Measurements from ENCODE around the gene MVB12B. TPM values are rescaled to one million over a fixed set of nuclear protein-coding genes. Genes with fewer than 3 reads are reported as not detected.
A peak's percentile ranks its signal among the peaks of the same experiment; 100 is the strongest.

Gene MVB12B
- total RNA-seq, 2 donors from 2014 or later = 13.6 to 13.8 TPM

DNA sequence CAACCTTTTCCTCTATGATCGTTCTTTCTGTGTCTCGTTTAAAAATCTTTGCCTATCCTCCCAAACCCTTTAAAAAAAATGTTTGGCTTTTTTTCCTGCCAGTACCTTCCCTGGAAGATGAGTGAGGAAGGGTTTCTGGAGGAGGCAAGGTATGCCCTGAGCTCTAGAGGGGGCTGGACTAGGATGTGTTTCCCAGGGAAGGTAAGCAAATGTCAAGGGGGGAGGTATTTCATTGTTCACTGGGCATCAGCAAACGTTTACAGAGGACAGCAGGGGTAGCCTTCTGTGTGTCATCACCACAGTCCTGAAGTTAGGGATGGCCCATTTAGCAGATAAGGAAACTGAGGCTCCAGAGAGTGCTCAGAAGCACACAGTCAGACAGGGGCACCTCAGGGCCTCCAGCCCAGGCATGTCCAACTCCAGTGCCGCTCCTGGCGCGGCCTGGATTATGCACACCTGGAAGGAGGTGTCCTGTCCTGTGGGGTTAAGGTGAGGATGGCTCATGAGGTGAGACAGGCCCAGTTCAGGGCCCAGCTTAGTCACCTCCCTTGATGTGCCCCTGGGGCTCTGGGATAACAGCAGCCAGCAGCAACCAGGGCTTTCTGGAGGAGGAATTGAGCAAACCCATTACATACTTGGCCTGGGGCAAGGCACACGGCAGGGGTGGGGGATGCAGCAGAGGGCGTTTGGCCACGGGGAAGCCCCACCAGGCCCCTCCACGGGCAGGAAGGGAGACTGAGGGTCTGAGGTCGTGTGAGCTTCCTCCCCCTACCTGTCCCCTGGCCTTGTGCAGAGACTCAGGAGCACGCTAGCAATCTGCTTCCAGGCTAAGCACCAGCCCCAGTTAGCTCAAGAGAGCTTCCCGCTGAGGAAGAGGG, 186.8 kb downstream of the MVB12B start:
- intact Hi-C loops (cut with DNase I) = no loop called here
- peak; percentile 51 for DNase-seq (ENCODE audit: low spot score)

DNA sequence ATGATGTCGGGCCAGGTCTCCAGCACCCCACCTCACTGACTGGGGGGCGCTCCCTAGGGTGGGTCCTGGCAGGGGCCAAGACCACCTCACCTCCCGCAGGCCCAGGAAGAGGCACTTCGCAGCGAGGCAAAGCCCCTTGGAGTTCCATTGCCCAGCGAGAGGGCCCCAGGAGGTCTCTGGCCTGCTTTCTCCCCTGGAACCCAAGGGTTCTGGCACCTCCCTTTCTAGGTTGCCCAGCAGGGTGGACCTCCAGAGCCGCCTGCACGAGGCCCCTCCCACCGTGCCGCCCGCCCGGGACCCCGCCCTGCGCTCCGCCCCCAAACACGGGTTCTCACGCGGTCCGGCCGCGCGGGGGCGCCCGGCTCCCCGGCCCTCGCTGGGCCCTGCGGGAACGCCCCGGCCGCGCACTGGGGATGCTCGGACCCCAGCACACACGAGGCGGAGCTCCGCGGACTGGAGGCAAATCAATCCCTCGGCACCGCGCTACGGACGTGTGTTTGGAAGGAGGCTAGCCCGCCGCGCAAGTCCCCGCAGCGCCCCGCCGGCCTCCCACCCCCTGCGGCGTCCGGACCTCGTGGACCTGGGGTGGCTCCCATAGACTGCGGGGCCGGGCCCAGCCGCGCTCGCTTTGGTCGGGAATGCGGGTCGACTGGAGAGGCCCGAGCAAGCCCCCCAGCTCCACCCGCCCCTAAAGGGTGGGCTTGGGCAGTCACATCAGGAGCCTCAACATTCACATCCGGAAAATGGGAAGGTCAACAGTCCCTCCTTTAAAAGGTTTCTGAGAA, 187.6 kb downstream of the MVB12B start:
- intact Hi-C loops (cut with DNase I) = no loop called here
- peak; percentile 89 for DNase-seq (ENCODE audit: low spot score)

DNA sequence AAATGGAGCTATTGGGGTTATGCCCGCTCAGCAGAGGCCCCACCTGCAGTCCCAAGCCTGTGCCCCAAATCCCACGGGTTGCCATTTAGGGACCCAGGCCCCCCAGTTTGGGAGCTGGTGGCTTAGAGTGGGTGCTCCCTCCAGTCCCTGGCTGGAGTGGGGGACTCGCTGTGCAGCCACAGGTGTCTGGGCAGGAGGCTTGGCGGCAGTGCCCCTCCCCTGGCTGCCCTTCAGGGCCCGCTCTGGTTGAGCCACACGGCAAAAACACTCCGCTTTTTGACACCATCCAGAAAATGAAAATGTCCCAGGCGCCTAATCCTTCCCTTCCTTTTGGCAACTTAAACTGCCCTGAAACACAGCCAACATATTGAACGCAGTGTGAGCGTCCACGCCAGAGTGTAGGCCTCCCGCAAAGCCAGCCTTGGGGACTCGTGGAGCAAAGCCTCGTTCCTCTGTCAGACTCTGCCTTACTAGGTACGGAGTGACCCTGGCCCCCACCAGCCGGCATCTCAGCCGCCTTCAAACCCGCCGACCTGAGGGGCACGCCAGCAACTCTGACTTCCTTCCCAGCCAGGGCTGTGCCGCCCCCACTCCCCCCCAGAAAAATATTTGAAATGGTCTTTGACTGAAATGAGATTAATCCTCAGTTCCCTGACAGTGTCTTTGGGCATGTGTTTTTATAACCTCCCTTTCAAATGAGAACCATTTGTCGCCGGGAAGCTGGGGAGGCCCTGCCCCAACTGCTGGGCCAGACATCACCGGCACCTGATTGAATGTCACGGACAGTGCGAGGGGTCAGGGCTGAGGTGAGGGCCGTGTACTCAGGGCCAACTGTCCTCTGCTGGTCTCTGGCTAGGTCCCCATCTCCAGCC, 188.6 kb downstream of the MVB12B start:
- intact Hi-C loops (cut with DNase I) = no loop called here
- DNase-seq (ENCODE audit: low spot score) = peak; percentile 75

DNA sequence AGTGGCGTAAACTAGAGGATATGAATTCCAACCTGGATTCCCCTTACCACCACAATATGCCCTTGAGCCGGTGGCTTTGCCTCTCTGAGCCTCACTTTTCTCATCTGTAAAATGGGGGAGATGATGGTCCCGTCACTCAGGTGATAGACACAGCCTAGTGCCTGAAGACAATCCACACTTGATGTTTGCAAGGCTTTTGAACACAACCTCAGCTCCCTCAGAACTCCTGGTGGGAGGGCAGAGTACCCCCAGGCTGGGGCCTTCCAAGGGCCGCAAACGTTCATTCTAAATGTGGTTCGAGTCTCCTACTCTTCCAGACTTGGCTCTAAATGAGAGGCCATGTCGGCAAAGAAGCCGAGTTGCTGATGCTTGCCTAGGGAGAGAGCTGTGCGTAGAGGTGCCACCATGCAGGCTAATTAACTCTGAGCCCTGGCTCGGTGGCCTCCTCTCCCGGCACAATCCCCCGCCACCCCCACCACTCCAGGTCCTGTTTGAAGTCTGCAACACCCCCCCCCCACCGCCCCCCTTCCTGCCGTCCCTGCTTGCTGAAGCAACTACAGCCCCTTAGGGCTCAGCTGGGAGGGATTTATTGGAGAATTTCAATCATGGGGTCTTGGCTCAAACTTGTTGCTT, 189.4 kb downstream of the MVB12B start:
- peak; percentile 72 for DNase-seq (ENCODE audit: low spot score)
- intact Hi-C loops (cut with DNase I) = no loop called here

DNA sequence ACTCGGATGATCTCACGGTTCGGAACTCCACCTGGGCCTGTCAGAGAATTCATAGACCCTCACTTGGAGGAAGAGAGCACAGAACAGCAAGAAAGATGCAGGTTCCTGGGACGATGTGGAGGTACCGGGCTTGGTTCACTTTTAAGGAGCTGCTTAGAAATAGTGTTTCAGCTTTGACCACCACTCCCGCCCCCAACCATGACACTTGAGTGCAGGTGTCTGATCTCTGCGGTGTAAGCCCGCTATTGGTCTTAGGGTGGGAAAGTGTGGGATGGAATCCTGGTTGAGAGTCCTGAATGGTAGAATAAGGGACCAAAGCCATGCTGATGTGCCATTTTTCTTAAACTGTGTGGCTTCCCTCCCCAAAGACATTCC, 189.9 kb downstream of the MVB12B start:
- DNase-seq (ENCODE audit: low spot score) = peak; percentile 44
- intact Hi-C loops (cut with DNase I) = no loop called here

DNA sequence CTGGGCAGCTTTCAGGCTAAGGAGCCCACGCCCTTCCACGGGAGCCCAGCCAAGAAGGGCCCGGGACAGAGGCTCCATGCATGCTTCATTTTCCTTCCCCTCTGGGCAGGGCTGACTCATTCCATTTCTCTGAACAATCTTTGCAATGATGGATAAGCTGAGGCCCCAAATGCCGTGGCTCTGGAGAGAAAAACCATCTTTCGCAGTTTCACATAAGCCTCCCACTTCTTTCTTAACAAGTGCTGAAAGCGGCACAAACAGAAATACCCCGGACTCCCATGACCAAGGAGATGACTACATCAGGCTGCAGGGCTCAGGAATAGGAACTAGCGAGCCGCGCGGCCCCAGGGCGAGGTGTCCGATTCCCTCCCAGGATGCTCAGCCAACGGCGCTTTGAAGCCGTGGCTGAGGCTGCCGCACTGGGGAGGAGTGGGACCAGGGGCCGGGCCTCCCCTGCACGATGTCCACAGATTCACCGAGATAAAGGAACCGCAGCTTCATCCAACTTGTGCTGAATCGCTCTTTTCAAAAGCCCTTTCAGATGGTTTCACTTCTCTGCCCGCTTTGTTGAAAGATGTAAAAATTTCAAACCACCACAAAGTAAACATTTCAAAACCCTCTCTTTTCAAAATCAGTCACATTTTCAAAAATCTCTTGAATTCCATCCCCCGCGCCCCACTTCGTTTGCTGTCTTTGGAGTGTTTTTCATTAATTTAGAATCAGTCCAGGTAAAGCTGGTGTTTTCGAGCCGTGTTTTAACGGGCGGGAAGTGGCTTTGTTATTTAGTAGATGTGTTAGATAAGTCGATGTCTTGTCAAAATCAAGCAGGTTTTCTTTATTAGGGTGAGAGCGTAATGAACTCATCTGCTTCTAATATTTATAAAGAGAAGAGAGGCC, 190.6 kb downstream of the MVB12B start:
- intact Hi-C loops (cut with DNase I) = no loop called here
- peak; percentile 89 for DNase-seq (ENCODE audit: low spot score)

DNA sequence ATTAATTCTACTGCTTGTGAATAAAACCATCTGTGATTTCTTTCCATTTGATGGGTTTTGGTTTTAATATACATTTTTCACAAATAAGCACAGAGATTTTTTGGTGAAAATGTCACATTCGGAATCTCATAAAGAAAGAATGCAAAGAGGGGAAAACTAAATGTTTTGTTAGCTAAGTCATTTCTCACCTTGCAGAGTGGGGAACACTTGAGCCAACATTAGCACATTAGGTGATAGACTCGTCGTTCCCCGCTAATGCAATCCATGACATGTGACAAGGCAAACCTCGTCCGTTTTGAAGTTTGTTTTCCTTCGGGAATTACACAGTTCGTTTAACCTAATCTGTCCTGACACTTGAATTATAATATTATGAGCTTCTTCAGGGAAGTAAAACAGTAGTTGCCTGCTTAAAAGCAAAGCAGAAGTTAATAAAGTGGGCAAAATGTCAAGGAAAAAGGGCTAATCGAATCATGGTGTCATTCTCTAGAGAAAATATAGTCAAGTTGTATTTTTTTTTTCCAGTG, 191.3 kb downstream of the MVB12B start:
- intact Hi-C loops (cut with DNase I) = no loop called here
- no peak for DNase-seq (ENCODE audit: low spot score)

DNA sequence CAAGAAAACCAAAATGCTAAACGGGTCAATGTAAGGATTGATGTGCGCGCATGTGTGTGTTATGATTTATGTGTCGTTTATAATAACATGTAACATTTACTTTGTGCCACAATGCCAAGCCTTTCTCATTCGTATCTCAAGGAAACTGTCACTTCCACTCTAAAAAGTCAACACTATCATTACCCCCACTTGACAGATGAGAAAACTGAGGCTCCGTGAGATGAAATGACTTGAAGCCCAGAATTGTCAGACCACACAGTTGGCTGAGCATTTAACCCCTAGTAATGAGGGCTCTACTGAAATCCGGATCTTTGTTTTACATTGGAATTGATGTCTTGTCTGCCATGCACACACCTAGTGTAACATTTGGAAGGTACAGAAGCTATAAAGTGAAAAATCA, 192.1 kb downstream of the MVB12B start:
- intact Hi-C loops (cut with DNase I) = no loop called here
- DNase-seq (ENCODE audit: low spot score) = no peak

DNA sequence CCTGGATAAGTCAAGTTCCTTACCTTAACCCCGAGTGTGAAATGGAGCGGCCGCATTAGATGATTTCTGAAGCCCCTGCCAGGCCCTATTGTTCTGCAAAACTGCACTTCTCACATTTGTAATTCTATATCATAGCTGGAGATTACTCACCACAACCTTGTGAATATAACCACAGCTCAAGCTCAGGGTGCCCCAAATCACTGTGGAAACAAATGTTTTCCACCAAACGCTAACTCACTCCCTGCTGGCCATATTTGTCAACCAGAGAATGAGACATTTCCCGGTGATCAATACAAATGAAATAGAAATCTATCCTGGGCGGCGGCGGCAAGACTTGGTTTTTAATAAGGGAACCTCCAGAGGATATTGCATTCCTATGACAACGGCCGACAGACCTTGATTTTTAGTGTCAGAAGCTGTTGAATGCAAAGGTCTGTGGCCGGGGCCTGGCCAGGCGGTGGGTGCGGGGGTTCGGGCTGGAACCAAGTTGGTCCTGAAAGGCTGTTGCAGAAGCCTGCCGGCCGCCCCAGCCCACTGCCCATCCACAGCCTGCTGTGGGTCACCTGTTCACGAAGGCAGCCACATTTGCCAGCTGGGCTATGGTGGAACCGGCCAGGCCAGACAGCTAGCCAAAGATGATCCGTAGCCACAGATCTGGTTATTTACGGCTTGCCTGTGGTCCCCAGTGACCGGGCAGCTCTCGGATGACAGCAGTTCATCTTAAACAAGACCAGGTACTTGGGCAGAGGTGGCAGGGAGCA, 193.2 kb downstream of the MVB12B start:
- intact Hi-C loops (cut with DNase I) = no loop called here
- peak; percentile 67 for DNase-seq (ENCODE audit: low spot score)

DNA sequence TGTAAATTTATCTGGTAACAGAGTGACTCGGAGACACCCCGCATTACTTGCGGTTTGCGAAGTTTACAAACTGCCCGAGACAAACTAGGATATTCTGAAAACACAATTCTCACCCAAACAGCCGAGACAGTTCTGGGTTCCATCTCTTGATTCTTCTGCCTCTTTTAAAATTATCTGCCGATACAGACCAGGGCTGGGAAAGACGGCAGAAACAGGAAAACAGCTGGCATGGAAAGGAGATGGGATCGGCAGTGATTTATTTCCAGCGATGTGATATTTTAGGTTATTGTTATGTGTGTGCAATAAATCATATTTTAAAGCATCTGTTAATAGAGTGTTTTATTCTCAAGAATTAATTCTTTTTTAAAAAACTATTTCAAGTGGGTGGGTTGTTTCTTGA, 193.8 kb downstream of the MVB12B start:
- no peak for DNase-seq (ENCODE audit: low spot score)
- intact Hi-C loops (cut with DNase I) = no loop called here

DNA sequence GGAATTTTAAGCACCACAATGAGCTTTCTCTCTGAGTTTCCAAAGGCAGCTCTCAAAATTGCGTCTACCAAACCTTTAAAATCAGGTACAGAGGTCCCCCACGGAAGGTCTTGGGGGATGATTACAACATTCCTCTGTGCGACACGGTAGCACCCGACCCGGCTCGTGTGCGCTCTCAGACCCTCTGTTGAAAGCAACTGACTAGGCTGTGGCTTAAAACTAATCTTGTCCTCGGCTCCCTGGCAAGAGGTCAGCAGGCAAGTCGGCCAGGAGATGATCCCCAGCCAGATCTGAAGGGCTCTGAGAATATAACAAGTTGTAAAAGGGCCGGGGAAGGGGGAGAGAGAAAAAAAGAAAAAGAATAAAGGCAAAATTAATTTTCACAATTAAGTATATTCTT, 194.5 kb downstream of the MVB12B start:
- intact Hi-C loops (cut with DNase I) = no loop called here
- peak; percentile 54 for DNase-seq (ENCODE audit: low spot score)

DNA sequence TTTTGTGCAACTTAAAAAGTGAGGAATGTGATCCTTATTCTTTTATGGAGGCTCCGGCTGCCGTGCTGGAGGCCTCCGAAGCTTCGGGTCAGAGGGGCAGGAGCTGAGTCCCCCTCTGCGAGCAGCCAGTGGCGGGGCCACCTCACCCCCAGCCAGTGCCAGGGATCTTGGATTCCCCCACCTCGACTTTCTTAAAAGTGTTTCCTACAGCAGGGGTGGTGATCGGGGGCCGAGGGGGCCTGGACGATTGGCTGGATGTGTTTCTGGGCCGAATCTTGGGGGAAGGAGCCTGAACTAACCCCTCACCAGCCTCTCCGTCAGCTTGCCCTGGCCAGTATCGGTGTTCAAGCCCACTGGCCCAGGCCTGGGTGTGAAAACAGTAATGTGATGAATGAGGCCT, 194.9 kb downstream of the MVB12B start:
- intact Hi-C loops (cut with DNase I) = no loop called here
- DNase-seq (ENCODE audit: low spot score) = peak; percentile 25

DNA sequence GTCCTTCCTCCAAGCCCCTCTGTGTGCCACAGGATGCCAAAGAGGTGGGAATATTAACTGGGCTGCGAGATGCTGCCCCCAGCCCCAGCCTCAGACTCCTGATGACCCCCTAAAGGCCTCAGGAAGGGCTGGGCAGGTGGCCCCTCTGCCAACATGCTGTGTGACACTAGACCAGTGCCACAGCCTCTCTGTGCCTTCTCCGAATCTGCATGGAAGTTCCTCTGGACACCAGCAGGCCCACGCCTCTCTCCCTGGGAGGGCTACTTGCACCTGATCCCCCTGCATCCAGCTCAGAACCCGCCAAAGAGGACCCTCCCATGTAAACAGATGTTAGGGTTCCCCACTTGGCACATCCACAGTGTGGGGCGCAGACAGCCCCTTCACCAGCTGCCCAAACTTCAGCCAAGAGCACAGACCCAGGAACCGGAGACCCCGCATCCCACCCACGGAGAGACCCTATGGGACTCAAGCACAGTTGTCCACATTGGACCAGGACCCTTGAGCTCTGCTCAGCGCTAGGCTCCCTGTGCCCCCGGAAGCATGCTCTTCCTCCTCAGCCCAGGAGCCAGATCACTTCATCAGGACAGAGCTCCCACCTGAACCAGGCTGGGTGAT, 195.5 kb downstream of the MVB12B start:
- DNase-seq (ENCODE audit: low spot score) = peak; percentile 67
- intact Hi-C loops (cut with DNase I) = no loop called here

DNA sequence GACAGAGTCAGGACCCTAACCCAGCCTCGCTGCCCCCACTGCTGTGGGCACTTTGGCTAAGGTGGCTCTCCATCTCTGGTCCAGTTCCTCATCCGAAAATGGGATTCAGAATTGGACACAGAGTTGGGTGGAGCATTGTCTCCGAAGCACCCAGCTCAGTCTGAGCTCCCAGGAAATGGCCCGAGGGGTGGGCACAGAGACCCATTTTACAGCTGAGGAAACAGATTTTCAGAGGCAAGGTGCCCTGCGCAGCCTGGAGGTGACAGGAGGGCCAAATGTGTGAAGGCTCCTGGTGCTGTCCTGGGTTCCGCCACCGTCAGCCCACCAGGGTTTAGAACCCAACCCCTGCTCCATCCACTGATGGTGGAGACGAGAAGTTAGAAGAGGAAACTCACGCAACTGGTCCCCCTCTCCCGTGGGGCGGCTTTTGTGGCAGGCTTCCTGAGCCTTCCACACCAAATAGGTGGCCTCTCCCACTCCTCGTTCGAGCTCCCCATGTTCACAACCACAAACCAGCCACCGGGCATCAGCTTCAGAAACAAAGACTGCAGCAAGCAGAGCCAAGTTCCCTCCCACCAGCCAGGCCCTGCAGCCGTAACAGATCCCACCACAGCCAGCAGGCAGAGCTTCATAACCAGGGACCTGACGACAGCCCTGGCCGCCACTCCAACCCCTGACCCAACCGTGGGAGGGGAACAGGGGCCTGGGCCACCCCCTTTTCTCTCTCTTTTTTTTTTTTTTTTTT, 196.2 kb downstream of the MVB12B start:
- intact Hi-C loops (cut with DNase I) = no loop called here

DNA sequence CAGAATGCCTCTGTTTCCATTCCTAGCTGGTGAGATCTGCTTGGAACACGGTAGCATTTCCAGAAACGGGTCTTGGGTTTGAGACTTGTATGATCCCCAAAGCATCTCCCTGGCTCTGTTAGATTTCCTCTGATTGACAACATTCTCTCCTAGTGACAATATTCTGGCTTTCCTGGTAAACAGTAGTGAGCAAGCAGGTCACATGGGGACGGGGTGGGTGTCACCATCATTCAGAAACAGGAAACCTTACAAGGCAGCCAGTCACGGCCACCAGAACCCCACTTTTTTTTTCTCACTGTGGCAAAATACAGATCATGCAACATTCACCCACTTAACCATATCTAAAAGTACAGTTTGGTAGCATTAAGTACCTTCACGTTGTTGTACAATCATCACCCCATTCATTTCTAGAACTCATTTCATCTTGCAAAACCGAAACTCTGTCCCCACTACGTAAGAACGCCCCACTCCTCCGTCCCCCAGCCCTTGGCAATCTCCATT, 197.0 kb downstream of the MVB12B start:
- DNase-seq (ENCODE audit: low spot score) = peak; percentile 75

More for the DNA sequence above, 196.2 kb downstream of the MVB12B start:
- peak; percentile 73 for DNase-seq (ENCODE audit: low spot score)

More for the DNA sequence above, 197.0 kb downstream of the MVB12B start:
- intact Hi-C loops (cut with DNase I) = no loop called here

All from posterior vena cava (tissue), 2 donors.